HEK293 (cell line): Measurements from ENCODE around the gene MOG.

Experiments
- CTCF ChIA-PET: fragments of 350-600 bp; formaldehyde crosslinking; extraction: SDS; loops from one replicate; lab custom pipeline; 2021; ENCODE audit warnings: antibody characterized with exemption; lab: Yijun Ruan, JAX
- POLR2A ChIA-PET: fragments of 300-600 bp; formaldehyde crosslinking; extraction: SDS; loops from one replicate; lab custom pipeline; 2020; ENCODE audit warnings: antibody characterized with exemption, inconsistent platforms; lab: Yijun Ruan, JAX
- H3K27ac ChIP-seq: fragments of 200-500 bp; sonication (Bioruptor generic); 2 replicates; pipeline ENCODE4 v1.5.1; 2014; ENCODE audit warnings: low read depth, low read length, control low read depth, inconsistent platforms; ENCODE audit errors: extremely low read depth
- H3K36me3 ChIP-seq, 2 experiments: fragments of 200-500 bp in 1 of 2; sonication (Bioruptor generic) in 1 of 2; 1 replicate in 1 of 2; 2 replicates in 1 of 2; pipeline ENCODE4 v1.5.1; 2014 to 2017; ENCODE audit warnings: inconsistent platforms in 2 of 2, low read length in 2 of 2; ENCODE audit not compliant: control insufficient read depth in 2 of 2, insufficient read depth in 1 of 2
- H3K4me1 ChIP-seq: fragments of 200-500 bp; sonication (Bioruptor generic); 2 replicates; pipeline ENCODE4 v1.5.1; 2014; ENCODE audit warnings: mild to moderate bottlenecking, low read length, inconsistent platforms; ENCODE audit not compliant: control insufficient read depth, insufficient read depth
- H3K4me3 ChIP-seq: 2 replicates; pipeline ENCODE4 v1.5.1; 2011; ENCODE audit warnings: low read depth, mild to moderate bottlenecking, control low read depth, low read length, moderate library complexity
- H3K9me3 ChIP-seq: fragments of 200-500 bp; sonication (Bioruptor generic); 2 replicates; pipeline ENCODE4 v1.5.1; 2014; ENCODE audit warnings: low read depth, low read length, inconsistent platforms; ENCODE audit not compliant: control insufficient read depth, insufficient read depth
- BCL11B ChIP-seq: fragments of 450-650 bp; formaldehyde crosslinking; IDR thresholded peaks from 2 replicates; pipeline ENCODE4 v1.5.1; 2016; ENCODE audit warnings: low read depth, missing biosample characterization, missing genetic modification characterization
- BCL6B ChIP-seq: fragments of 450-650 bp; formaldehyde crosslinking; IDR thresholded peaks from 2 replicates; pipeline ENCODE4 v1.5.1; 2017; ENCODE audit warnings: missing biosample characterization, missing genetic modification characterization
- GLIS1 ChIP-seq: fragments of 450-650 bp; formaldehyde crosslinking; IDR thresholded peaks from 2 replicates; pipeline ENCODE4 v1.5.1; 2016; ENCODE audit warnings: missing biosample characterization, missing genetic modification characterization
- REST ChIP-seq: fragments of 450-650 bp; formaldehyde crosslinking; IDR thresholded peaks from 2 replicates; pipeline ENCODE4 v1.5.1; 2016; ENCODE audit warnings: missing biosample characterization, missing genetic modification characterization
- SALL2 ChIP-seq: fragments of 450-650 bp; formaldehyde crosslinking; IDR thresholded peaks from 2 replicates; pipeline ENCODE4 v1.5.0; 2017; ENCODE audit warnings: missing biosample characterization, mild to moderate bottlenecking, missing genetic modification characterization, borderline replicate concordance
- ZBTB17 ChIP-seq: fragments of 450-650 bp; formaldehyde crosslinking; IDR thresholded peaks from 2 replicates; pipeline ENCODE4 v1.5.1; 2016; ENCODE audit warnings: missing biosample characterization, missing genetic modification characterization
- ZBTB8A ChIP-seq: fragments of 450-650 bp; formaldehyde crosslinking; IDR thresholded peaks from 2 replicates; pipeline ENCODE4 v1.5.1; 2016; ENCODE audit warnings: missing biosample characterization, missing genetic modification characterization
- ZNF138 ChIP-seq: fragments of 450-650 bp; formaldehyde crosslinking; IDR thresholded peaks from 2 replicates; pipeline ENCODE4 v1.5.1; 2016; ENCODE audit warnings: missing biosample characterization, missing genetic modification characterization, borderline replicate concordance
- ZNF140 ChIP-seq: fragments of 450-650 bp; formaldehyde crosslinking; IDR thresholded peaks from 2 replicates; pipeline ENCODE4 v1.5.1; 2016; ENCODE audit warnings: missing biosample characterization, missing genetic modification characterization
- ZNF2 ChIP-seq: fragments of 450-650 bp; formaldehyde crosslinking; IDR thresholded peaks from 2 replicates; pipeline ENCODE4 v1.5.1; 2016; ENCODE audit warnings: missing biosample characterization, missing genetic modification characterization
- ZNF335 ChIP-seq: fragments of 450-650 bp; formaldehyde crosslinking; conservative IDR thresholded peaks from 2 replicates; pipeline ENCODE4 v1.5.1; 2016; ENCODE audit warnings: missing biosample characterization, missing genetic modification characterization
- ZNF660 ChIP-seq: fragments of 450-650 bp; IDR thresholded peaks from 2 replicates; pipeline ENCODE4 v1.5.1; 2018; ENCODE audit warnings: missing biosample characterization, mild to moderate bottlenecking, missing genetic modification characterization
- TF ChIP-seq, protein P1 (sequence below): fragments of 450-650 bp; formaldehyde crosslinking; IDR thresholded peaks from 2 replicates; pipeline ENCODE4 v1.5.1; 2016; ENCODE audit warnings: missing biosample characterization, missing genetic modification characterization
- TF ChIP-seq, protein P2 (sequence below): fragments of 450-650 bp; formaldehyde crosslinking; IDR thresholded peaks from 2 replicates; pipeline ENCODE4 v1.5.1; 2016; ENCODE audit warnings: missing biosample characterization, missing genetic modification characterization

Gene MOG

GRCh38 chr6:29694637-29695036 lies 37.7 kb downstream of the MOG start (continued):
- TF ChIP-seq ZNF140 (tag by site-specific recombination) = no peak
- no peak for TF ChIP-seq BCL11B (tag by site-specific recombination)
- no peak for TF ChIP-seq BCL6B (tag by site-specific recombination)
- no peak for TF ChIP-seq ZNF138 (tag by site-specific recombination)
- TF ChIP-seq, protein P1, sequence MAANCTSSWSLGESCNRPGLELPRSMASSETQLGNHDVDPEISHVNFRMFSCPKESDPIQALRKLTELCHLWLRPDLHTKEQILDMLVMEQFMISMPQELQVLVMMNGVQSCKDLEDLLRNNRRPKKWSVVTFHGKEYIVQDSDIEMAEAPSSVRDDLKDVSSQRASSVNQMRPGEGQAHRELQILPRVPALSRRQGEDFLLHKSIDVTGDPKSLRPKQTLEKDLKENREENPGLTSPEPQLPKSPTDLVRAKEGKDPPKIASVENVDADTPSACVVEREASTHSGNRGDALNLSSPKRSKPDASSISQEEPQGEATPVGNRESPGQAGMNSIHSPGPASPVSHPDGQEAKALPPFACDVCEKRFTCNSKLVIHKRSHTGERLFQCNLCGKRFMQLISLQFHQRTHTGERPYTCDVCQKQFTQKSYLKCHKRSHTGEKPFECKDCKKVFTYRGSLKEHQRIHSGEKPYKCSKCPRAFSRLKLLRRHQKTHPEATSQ (tag by site-specific recombination) = no peak

GRCh38 chr6:29696147-29697125 lies 39.5 kb downstream of the MOG start:
- ChIA-PET POLR2A (interaction anchor here (0.5 to 1.5 kb wide), 2 partner anchors 34 to 46 kb away, joined by 3 to 6 read pairs; no protein-coding TSS in a partner anchor), CTCF (interaction anchor here (0.6 to 7.2 kb wide), 48 partner anchors 8 to 787 kb away, joined by 3 to 164 read pairs (median 4); partner anchors contain the start of gene MOG)
- Histone ChIP-seq H3K36me3 (no peaks in the 10 kb centered on the region), H3K9me3 (no peaks in the 10 kb centered on the region), H3K4me1 (no peaks in the 10 kb centered on the region), H3K4me3 (no peak overlapping the region), H3K27ac (no peak overlapping the region)
- TF ChIP-seq SALL2 (tag by site-specific recombination) (no peak), REST (tag by site-specific recombination) (no peak)
- TF ChIP-seq, protein P2, sequence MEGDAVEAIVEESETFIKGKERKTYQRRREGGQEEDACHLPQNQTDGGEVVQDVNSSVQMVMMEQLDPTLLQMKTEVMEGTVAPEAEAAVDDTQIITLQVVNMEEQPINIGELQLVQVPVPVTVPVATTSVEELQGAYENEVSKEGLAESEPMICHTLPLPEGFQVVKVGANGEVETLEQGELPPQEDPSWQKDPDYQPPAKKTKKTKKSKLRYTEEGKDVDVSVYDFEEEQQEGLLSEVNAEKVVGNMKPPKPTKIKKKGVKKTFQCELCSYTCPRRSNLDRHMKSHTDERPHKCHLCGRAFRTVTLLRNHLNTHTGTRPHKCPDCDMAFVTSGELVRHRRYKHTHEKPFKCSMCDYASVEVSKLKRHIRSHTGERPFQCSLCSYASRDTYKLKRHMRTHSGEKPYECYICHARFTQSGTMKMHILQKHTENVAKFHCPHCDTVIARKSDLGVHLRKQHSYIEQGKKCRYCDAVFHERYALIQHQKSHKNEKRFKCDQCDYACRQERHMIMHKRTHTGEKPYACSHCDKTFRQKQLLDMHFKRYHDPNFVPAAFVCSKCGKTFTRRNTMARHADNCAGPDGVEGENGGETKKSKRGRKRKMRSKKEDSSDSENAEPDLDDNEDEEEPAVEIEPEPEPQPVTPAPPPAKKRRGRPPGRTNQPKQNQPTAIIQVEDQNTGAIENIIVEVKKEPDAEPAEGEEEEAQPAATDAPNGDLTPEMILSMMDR = peak; percentile 21

DNA sequence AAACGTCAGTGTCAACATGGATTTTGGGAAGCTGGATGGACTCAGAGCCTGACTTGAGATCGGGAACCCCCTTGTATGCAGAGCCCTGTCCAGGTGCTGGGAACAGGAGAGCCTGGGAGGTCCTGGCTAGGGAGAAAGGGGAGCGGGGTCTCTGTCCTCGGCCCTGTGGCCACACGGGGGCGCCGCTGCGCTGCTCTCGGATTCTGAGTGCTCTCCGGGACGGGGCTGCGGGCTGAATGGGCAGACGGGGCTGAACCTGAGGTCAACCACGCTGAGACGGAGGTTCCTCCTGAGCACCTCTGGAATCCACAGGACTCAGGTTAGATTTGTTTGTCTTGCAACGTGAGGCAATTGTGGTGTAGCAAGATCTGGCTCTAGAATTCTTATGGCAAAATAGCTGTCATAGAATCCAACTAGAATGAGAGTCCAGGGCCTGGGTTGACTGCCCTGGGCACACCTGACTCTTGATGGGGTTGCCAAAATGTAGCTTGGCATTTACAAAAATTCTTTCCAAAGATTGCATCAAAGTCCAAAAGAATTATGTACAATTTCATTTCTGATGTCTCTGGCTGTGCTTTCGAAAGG lies 45.7 kb downstream of the MOG start:
- H3K4me3 ChIP-seq = no peak overlapping the region
- TF ChIP-seq ZBTB8A (tag by site-specific recombination) = peak; percentile 52; the same call in 1 of the 2 replicates
- peak; percentile 62 for TF ChIP-seq REST (tag by site-specific recombination)
- peak; percentile 56; the same call in 1 of the 2 replicates for TF ChIP-seq ZNF660 (tag by site-specific recombination)
- TF ChIP-seq, protein P2 = peak; percentile 77
- TF ChIP-seq SALL2 (tag by site-specific recombination) = no peak
- TF ChIP-seq ZNF335 (tag by site-specific recombination) = 0 out of 2 replicates have a peak, but pooled peaks have one; percentile 10
- 0 out of 2 replicates have a peak, but pooled peaks have one; percentile 22 for TF ChIP-seq GLIS1 (tag by site-specific recombination)
- TF ChIP-seq ZNF2 = peak; percentile 56; the same call in 1 of the 2 replicates
- TF ChIP-seq ZBTB17 (tag by site-specific recombination) = peak; percentile 58

More for the DNA sequence above, 45.7 kb downstream of the MOG start:
- ChIA-PET POLR2A (no interaction called here), CTCF (interaction anchor here (0.6 to 3.1 kb wide), 44 partner anchors 9 to 1866 kb away, joined by 3 to 39 read pairs (median 4); no protein-coding TSS in a partner anchor)
- Histone ChIP-seq H3K4me1 (no peaks in the 10 kb centered on the region), H3K9me3 (no peaks in the 10 kb centered on the region), H3K27ac (no peak overlapping the region), H3K36me3 (no peaks in the 10 kb centered on the region)
